IMR-90 (cell line): Measurements from ENCODE around the gene CROT. TPM values are rescaled to one million over a fixed set of nuclear protein-coding genes. Genes with fewer than 3 reads are reported as not detected.

Experiments used
- ATAC-seq: fragments of 200-7000 bp; cut with Tn5 transposase; 2 replicates; pipeline ENCODE4 v1.9.1; 2020; ENCODE audit warnings: low read depth, mild to moderate bottlenecking, moderate library complexity
- BruUV-seq: library from RNA; stranded (reverse); fragments of 400-500 nt; replicated peaks from 2 replicates; lab custom pipeline; 2021; lab: Mats Ljungman, UMichigan
- CTCF ChIA-PET: fragments of 300-600 bp; formaldehyde crosslinking; extraction: SDS; loops from one replicate; lab custom pipeline; 2021; ENCODE audit warnings: antibody characterized with exemption; lab: Yijun Ruan, JAX
- POLR2A ChIA-PET: fragments of 300-600 bp; sonication (Branson Sonifier 250); formaldehyde crosslinking; loops from one replicate; lab custom pipeline; 2022; ENCODE audit warnings: antibody characterized with exemption; ENCODE audit not compliant: unreplicated experiment; lab: Charles Lee
- DNase-seq: peaks from one replicate; pipeline ENCODE4 v3.0.0; 2013
- H2AFZ ChIP-seq: replicated peaks from 2 replicates; pipeline ENCODE3; 2013; ENCODE audit warnings: low read length, mild to moderate bottlenecking; ENCODE audit not compliant: poor library complexity
- H2AK5ac ChIP-seq: 2 replicates; pipeline ENCODE4 v1.6.1; 2013; ENCODE audit warnings: low read depth, low read length, inconsistent platforms
- H2AK9ac ChIP-seq: replicated peaks from 2 replicates; pipeline ENCODE3; 2013; ENCODE audit warnings: mild to moderate bottlenecking, low read depth, low read length, moderate library complexity; ENCODE audit not compliant: poor library complexity
- H2BK120ac ChIP-seq: 2 replicates; pipeline ENCODE4 v1.6.1; 2013; ENCODE audit warnings: low read depth, low read length, inconsistent platforms
- H2BK15ac ChIP-seq: 3 replicates; pipeline ENCODE4 v1.6.1; 2013; ENCODE audit warnings: low read depth, low read length, inconsistent platforms
- H2BK20ac ChIP-seq: 2 replicates; pipeline ENCODE4 v1.6.1; 2013; ENCODE audit warnings: low read depth, mild to moderate bottlenecking, inconsistent platforms, low read length, moderate library complexity
- H2BK5ac ChIP-seq: 2 replicates; pipeline ENCODE4 v1.6.1; 2013; ENCODE audit warnings: mild to moderate bottlenecking, low read depth, low read length, inconsistent platforms; ENCODE audit not compliant: poor library complexity, severe bottlenecking
- H3K14ac ChIP-seq: replicated peaks from 2 replicates; pipeline ENCODE4 v1.6.1; 2013; ENCODE audit warnings: low read depth, low read length, inconsistent platforms
- H3K18ac ChIP-seq: 2 replicates; pipeline ENCODE4 v1.6.1; 2013; ENCODE audit warnings: low read depth, low read length, control low read depth
- H3K23ac ChIP-seq: 2 replicates; pipeline ENCODE4 v1.6.1; 2013; ENCODE audit warnings: low read depth, low read length, inconsistent platforms
- H3K27ac ChIP-seq: 2 replicates; pipeline ENCODE4 v1.5.1; 2013; ENCODE audit warnings: mild to moderate bottlenecking, control low read depth, low read length; ENCODE audit not compliant: insufficient read depth
- H3K27me3 ChIP-seq: 2 replicates; pipeline ENCODE4 v1.6.1; 2013; ENCODE audit warnings: low read length; ENCODE audit not compliant: control insufficient read depth, insufficient read depth
- H3K36me3 ChIP-seq: 2 replicates; pipeline ENCODE4 v1.6.1; 2013; ENCODE audit warnings: low read length, mixed read lengths; ENCODE audit not compliant: control insufficient read depth, insufficient read depth
- H3K4ac ChIP-seq: 2 replicates; pipeline ENCODE4 v1.6.1; 2013; ENCODE audit warnings: low read depth, low read length, inconsistent platforms
- H3K4me1 ChIP-seq: 2 replicates; pipeline ENCODE4 v1.6.1; 2013; ENCODE audit warnings: low read length, mixed read lengths; ENCODE audit not compliant: control insufficient read depth, insufficient read depth
- H3K4me2 ChIP-seq: 2 replicates; pipeline ENCODE4 v1.6.1; 2013; ENCODE audit warnings: low read depth, mild to moderate bottlenecking, control low read depth, low read length, moderate library complexity
- H3K4me3 ChIP-seq: 2 replicates; pipeline ENCODE4 v1.5.1; 2013; ENCODE audit warnings: low read depth, mild to moderate bottlenecking, control low read depth, low read length, moderate library complexity; ENCODE audit not compliant: insufficient read depth
- H3K56ac ChIP-seq: 2 replicates; pipeline ENCODE4 v1.6.1; 2013; ENCODE audit warnings: low read length, inconsistent platforms; ENCODE audit not compliant: insufficient read depth; ENCODE audit errors: extremely low read depth
- H3K79me1 ChIP-seq, 2 experiments: 2 replicates each; pipeline ENCODE4 v1.6.1; 2013; ENCODE audit warnings: low read length in 2 of 2, inconsistent platforms in 1 of 2, low read depth in 1 of 2
- H3K9ac ChIP-seq: 2 replicates; pipeline ENCODE4 v1.6.1; 2013; ENCODE audit warnings: low read depth, low read length, control low read depth
- H3K9me1 ChIP-seq: 2 replicates; pipeline ENCODE4 v1.6.1; 2013; ENCODE audit warnings: low read length, inconsistent platforms; ENCODE audit not compliant: insufficient read depth
- H3K9me3 ChIP-seq: 2 replicates; pipeline ENCODE4 v1.6.1; 2013; ENCODE audit warnings: low read length; ENCODE audit not compliant: control insufficient read depth, insufficient read depth
- H4K20me1 ChIP-seq: 2 replicates; pipeline ENCODE4 v1.6.1; 2013; ENCODE audit warnings: low read length, inconsistent platforms; ENCODE audit not compliant: insufficient read depth
- H4K5ac ChIP-seq: 2 replicates; pipeline ENCODE4 v1.6.1; 2013; ENCODE audit warnings: mild to moderate bottlenecking, low read depth, low read length, control low read depth
- H4K8ac ChIP-seq, 2 experiments: 2 replicates each; pipeline ENCODE4 v1.6.1; 2013; ENCODE audit warnings: low read depth in 2 of 2, low read length in 2 of 2, control low read depth in 1 of 2, inconsistent platforms in 1 of 2
- H4K91ac ChIP-seq: 2 replicates; pipeline ENCODE4 v1.6.1; 2013; ENCODE audit warnings: low read depth, low read length, inconsistent platforms; ENCODE audit not compliant: insufficient read depth
- BHLHE40 ChIP-seq: fragments of 150-350 bp; IDR thresholded peaks from 2 replicates; pipeline ENCODE4 v1.6.1; 2016; ENCODE audit warnings: mild to moderate bottlenecking, low read depth, low read length
- CEBPB ChIP-seq: IDR thresholded peaks from 2 replicates; pipeline ENCODE4 v1.6.1; 2012; ENCODE audit warnings: low read depth, low read length, improper control_type of control experiment
- CHD1 ChIP-seq: IDR thresholded peaks from 2 replicates; pipeline ENCODE4 v1.6.1; 2012; ENCODE audit warnings: low read depth, low read length, improper control_type of control experiment
- CTCF ChIP-seq: conservative IDR thresholded peaks from 2 replicates; pipeline ENCODE4 v1.5.1; 2012; ENCODE audit warnings: mild to moderate bottlenecking, low read depth, low read length, improper control_type of control experiment
- FOS ChIP-seq: fragments of 150-350 bp; IDR thresholded peaks from 2 replicates; pipeline ENCODE4 v1.6.1; 2016; ENCODE audit warnings: low read depth, low read length
- MAFK ChIP-seq: IDR thresholded peaks from 2 replicates; pipeline ENCODE4 v1.6.1; 2012; ENCODE audit warnings: low read depth, low read length, improper control_type of control experiment
- MAZ ChIP-seq: IDR thresholded peaks from 2 replicates; pipeline ENCODE4 v1.6.1; 2012; ENCODE audit warnings: low read depth, mild to moderate bottlenecking, low read length, improper control_type of control experiment, moderate library complexity, borderline replicate concordance
- MXI1 ChIP-seq: IDR thresholded peaks from 2 replicates; pipeline ENCODE4 v1.6.1; 2012; ENCODE audit warnings: low read depth, mild to moderate bottlenecking, low read length, moderate library complexity, borderline replicate concordance
- NFE2L2 ChIP-seq: fragments of 150-350 bp; IDR thresholded peaks from 2 replicates; pipeline ENCODE4 v1.6.1; 2016; ENCODE audit warnings: low read depth, mild to moderate bottlenecking, low read length
- POLR2A ChIP-seq: IDR thresholded peaks from 2 replicates; pipeline ENCODE4 v1.6.1; 2012; ENCODE audit warnings: mild to moderate bottlenecking, low read depth, low read length
- RAD21 ChIP-seq: IDR thresholded peaks from 2 replicates; pipeline ENCODE4 v1.6.1; 2012; ENCODE audit warnings: low read length, improper control_type of control experiment
- RCOR1 ChIP-seq: IDR thresholded peaks from 2 replicates; pipeline ENCODE4 v1.6.1; 2012; ENCODE audit warnings: mild to moderate bottlenecking, low read length, improper control_type of control experiment; ENCODE audit not compliant: insufficient replicate concordance
- RFX5 ChIP-seq: IDR thresholded peaks from 2 replicates; pipeline ENCODE4 v1.8.0; 2012; ENCODE audit warnings: low read depth, mild to moderate bottlenecking, low read length, moderate library complexity
- SMC3 ChIP-seq: fragments of 150-350 bp; IDR thresholded peaks from 2 replicates; pipeline ENCODE4 v1.6.1; 2016; ENCODE audit warnings: low read depth, mild to moderate bottlenecking, antibody characterized with exemption, low read length, moderate library complexity
- WGBS, 2 experiments: methylation state at CpG; one replicate each; pipeline versions ENCODE4 v1.1.5 to v1.1.7; 2013; ENCODE audit warnings: missing lambda C conversion rate in 2 of 2; ENCODE audit not compliant: insufficient read length in 1 of 2; ENCODE audit errors: extremely low coverage in 2 of 2; 5-methylcytosine and 5-hydroxymethylcytosine counted together
- dilution Hi-C: fragments of 300-500 bp; cut with HindIII; formaldehyde crosslinking; loops from one replicate; pipeline ENCODE4 v1.14.3; 2018; ENCODE audit warnings: low sequenced_read_pairs; ENCODE audit not compliant: unreplicated experiment
- in situ Hi-C: fragments of 300-500 bp; cut with MboI; formaldehyde crosslinking; loops from 3 replicates; pipeline ENCODE4 v1.14.3; 2019; ENCODE audit warnings: low sequenced_read_pairs, inconsistent platforms, mixed read lengths
- intact Hi-C: fragments of 100-400 bp; cut with micrococcal nuclease; formaldehyde crosslinking; loops from 2 replicates; pipeline ENCODE4 v1.10.0; 2022
- polyA plus RNA-seq, 3 experiments: library from polyadenylated mRNA; depleted of rRNA; stranded (reverse); fragments of >200 nt; gene quantifications; 2 replicates each; pipeline ENCODE4 v1.2.3, GENCODE V29; 2012; ENCODE audit warnings: low replicate concordance in 1 of 3
- total RNA-seq: library from RNA; depleted of rRNA; stranded (reverse); fragments of >200 nt; gene quantifications from 2 replicates; pipeline ENCODE4 v1.2.3, GENCODE V29; 2012
- TF ChIP-seq, protein P1 (sequence below): fragments of 150-350 bp; IDR thresholded peaks from 2 replicates; pipeline ENCODE4 v1.6.1; 2016; ENCODE audit warnings: low read depth, mild to moderate bottlenecking, low read length, moderate library complexity, borderline replicate concordance
- TF ChIP-seq, protein P2 (sequence below): fragments of 150-350 bp; IDR thresholded peaks from 2 replicates; pipeline ENCODE4 v1.6.1; 2017; ENCODE audit warnings: mild to moderate bottlenecking, antibody characterized with exemption, low read length, low read depth

Gene CROT
- total and polyA plus RNA-seq, 2 of the 4 experiments (the other 2 are of a cell fraction), result 7.5 to 10.0 TPM

DNA sequence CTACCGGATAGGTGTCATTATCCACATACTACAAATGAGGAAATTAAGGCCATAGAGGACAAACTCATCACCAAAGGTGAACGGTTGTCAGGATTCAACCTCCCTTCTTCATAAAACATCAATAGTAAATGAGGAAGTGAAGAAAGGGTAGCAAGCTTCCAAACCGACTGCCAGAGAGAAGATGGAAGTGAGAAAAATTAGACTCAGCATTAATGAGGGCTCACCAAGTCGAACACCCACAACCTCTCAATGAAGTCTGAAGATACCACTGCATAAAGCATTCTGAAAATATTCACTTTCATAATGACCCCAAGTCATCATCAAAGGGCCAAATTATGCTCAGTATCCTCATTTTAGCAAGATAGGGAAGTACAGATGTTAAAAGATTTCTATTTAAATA, 100.4 kb downstream of the CROT start:
- Histone ChIP-seq H3K9ac (no peak overlapping the region), H4K20me1 (no peaks in the 10 kb centered on the region), H3K4ac (no peak overlapping the region), H4K91ac (no peak overlapping the region), H3K36me3 (no peaks in the 10 kb centered on the region), H2BK15ac (no peak overlapping the region), H3K9me3 (no peaks in the 10 kb centered on the region), H3K18ac (no peak overlapping the region), H2AFZ (no peak overlapping the region), H2BK5ac (no peak overlapping the region), H3K23ac (no peak overlapping the region), H2BK120ac (no peak overlapping the region), H2AK5ac (no peak overlapping the region), H3K27ac (no peak overlapping the region), H3K9me1 (no peaks in the 10 kb centered on the region), H3K4me3 (no peak overlapping the region), H4K5ac (no peak overlapping the region), H3K56ac (no peak overlapping the region), H3K79me1 (no peaks in the 10 kb centered on the region), H4K8ac (no peak overlapping the region), H3K4me1 (no peaks in the 10 kb centered on the region), H3K27me3 (peaks cover 2% of the 10 kb centered on the region; the same call in 1 of the 2 replicates), H3K4me2 (no peak overlapping the region), H2BK20ac (no peak overlapping the region), H2AK9ac (no peak overlapping the region), H3K14ac (no peak overlapping the region)
- ChIA-PET CTCF (no interaction called here), POLR2A (no interaction called here)
- no CpG with 5 or more reads among the region's 4 CpGs for WGBS, 2 experiments
- no TSS peak for BruUV-seq
- no peak for ATAC-seq
- dilution Hi-C loops, result no loop called here
- no peak for DNase-seq
- in situ Hi-C loops, result no loop called here
- intact Hi-C loops, result loop anchor here (10.0 kb wide), 1 partner anchor 179 kb away; the partner anchor contains the start of gene RUNDC3B
- TF ChIP-seq, protein P1, sequence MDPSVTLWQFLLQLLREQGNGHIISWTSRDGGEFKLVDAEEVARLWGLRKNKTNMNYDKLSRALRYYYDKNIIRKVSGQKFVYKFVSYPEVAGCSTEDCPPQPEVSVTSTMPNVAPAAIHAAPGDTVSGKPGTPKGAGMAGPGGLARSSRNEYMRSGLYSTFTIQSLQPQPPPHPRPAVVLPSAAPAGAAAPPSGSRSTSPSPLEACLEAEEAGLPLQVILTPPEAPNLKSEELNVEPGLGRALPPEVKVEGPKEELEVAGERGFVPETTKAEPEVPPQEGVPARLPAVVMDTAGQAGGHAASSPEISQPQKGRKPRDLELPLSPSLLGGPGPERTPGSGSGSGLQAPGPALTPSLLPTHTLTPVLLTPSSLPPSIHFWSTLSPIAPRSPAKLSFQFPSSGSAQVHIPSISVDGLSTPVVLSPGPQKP, result no peak
- TF ChIP-seq, protein P2, sequence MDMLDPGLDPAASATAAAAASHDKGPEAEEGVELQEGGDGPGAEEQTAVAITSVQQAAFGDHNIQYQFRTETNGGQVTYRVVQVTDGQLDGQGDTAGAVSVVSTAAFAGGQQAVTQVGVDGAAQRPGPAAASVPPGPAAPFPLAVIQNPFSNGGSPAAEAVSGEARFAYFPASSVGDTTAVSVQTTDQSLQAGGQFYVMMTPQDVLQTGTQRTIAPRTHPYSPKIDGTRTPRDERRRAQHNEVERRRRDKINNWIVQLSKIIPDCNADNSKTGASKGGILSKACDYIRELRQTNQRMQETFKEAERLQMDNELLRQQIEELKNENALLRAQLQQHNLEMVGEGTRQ, result no peak
- no peak for TF ChIP-seq RAD21
- no peak for TF ChIP-seq FOS
- no peak for TF ChIP-seq RFX5
- no peak for TF ChIP-seq NFE2L2
- no peak for TF ChIP-seq CTCF
- no peak for TF ChIP-seq MAZ
- TF ChIP-seq MAFK, result no peak
- TF ChIP-seq BHLHE40, result no peak
- no peak for TF ChIP-seq MXI1
- TF ChIP-seq RCOR1, result no peak
- no peak for TF ChIP-seq POLR2A
- TF ChIP-seq SMC3, result no peak
- no peak for TF ChIP-seq CEBPB
- TF ChIP-seq CHD1, result no peak
